ENCODE results near the gene JAZF1.

Gene JAZF1

DNA sequence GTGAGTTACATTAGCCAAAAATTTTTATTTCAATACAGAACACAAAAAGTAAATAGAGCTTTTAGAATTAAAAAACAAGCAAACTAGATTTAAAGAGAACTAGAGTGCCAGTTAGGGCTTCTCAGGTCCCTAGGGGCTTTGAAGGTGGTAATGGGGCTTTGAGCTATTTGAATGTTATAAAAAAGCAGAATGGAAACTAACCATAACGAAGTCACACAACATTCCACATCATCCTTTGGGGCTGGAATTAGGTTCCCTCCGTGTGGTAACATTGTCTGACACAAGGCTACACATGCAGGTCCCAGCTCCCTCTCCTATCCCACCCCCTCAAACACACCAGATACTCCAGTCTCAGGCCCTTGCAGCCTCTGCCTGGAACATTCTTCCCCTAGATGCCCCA lies 15.3 kb downstream of the JAZF1 start:
- H3K9ac ChIP-seq (ENCODE audit: low read length): peak overlapping the region; percentile 60
- H3K27me3 ChIP-seq (ENCODE audit: control insufficient read depth in 1 of 2, insufficient read depth in 1 of 2, low read length in 2 of 2): no peaks in the 10 kb centered on the region
- H2BK15ac ChIP-seq (ENCODE audit: low read depth, poor library complexity, severe bottlenecking): no peak overlapping the region
- peak overlapping the region; percentile 58 for H4K91ac ChIP-seq (ENCODE audit: low read length)
- peaks cover under 1 to 2% of the 10 kb centered on the region in 2 experiments for H3K36me3 ChIP-seq (ENCODE audit: control insufficient read depth in 1 of 2, insufficient read depth in 2 of 2, low read depth in 1 of 2, low read length in 2 of 2)
- H2AFZ ChIP-seq (ENCODE audit: low read depth, low read length): peak overlapping the region; percentile 6
- H2AK5ac ChIP-seq (ENCODE audit: low read length, severe bottlenecking): peak overlapping the region; percentile 97
- peak overlapping the region in 1 of 2 experiments; percentile 72 for H2BK12ac ChIP-seq (ENCODE audit: low read length in 2 of 2)
- H3K14ac ChIP-seq (ENCODE audit: low read length in 2 of 2): no peak overlapping the region
- WGBS: 72% methylated on average over 2 of the region's 2 CpGs
- peak overlapping the region; percentile 87 for H3K27ac ChIP-seq (ENCODE audit: low read length, poor library complexity, severe bottlenecking)
- peak overlapping the region; percentile 47 for H2BK5ac ChIP-seq (ENCODE audit: low read depth, low read length, poor library complexity, severe bottlenecking)
- H3K4me3 ChIP-seq (ENCODE audit: insufficient read depth in 1 of 2, low read depth in 1 of 2, low read length in 2 of 2): no peak overlapping the region
- DNase-seq: peak; percentile 26
- peak overlapping the region; percentile 38 to 71 for H3K18ac ChIP-seq (ENCODE audit: low read depth in 1 of 2, low read length in 2 of 2)
- peak overlapping the region; percentile 35 to 68 for H3K4ac ChIP-seq (ENCODE audit: low read depth in 1 of 2, low read length in 2 of 2)
- no peak overlapping the region for H4K8ac ChIP-seq (ENCODE audit: low read length)
- H3K23ac ChIP-seq (ENCODE audit: low read length in 2 of 2): peak overlapping the region in 1 of 2 experiments; percentile 50
- no peaks in the 10 kb centered on the region for H3K9me3 ChIP-seq (ENCODE audit: control insufficient read depth, low read length)
- peaks cover 16% of the 10 kb centered on the region for H3K79me1 ChIP-seq (replicated peaks; ENCODE audit: low read length, poor library complexity, severe bottlenecking)
- no peak overlapping the region for H2BK120ac ChIP-seq (ENCODE audit: low read depth, low read length)
- no peak overlapping the region for H3K4me2 ChIP-seq (ENCODE audit: low read length, poor library complexity, severe bottlenecking)
- peaks cover 15% of the 10 kb centered on the region for H3K4me1 ChIP-seq (ENCODE audit: control insufficient read depth, insufficient read depth, low read depth, low read length)

DNA sequence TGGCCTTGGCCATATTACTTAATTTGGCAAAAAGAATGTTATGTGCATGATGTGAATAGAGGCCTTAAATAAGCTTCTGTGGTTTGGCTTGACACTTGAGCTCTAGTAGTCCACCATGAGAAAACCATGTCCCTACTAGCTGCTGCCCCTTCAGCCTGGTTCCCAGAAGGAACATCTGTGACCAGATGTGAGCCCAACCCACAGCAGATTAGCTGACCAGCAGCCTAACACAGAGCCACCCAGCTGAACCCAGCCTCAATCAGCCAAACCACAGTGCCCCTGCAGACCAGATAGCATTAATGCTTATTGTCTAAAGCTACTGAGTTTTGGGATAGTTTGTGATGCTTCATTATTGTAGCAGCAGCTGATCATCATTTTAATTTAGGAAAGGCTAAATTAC lies 16.6 kb downstream of the JAZF1 start:
- Histone ChIP-seq H2BK15ac (ENCODE audit: low read depth, poor library complexity, severe bottlenecking) (no peak overlapping the region), H2AK5ac (ENCODE audit: low read length, severe bottlenecking) (peak overlapping the region; percentile 90), H4K91ac (ENCODE audit: low read length) (peak overlapping the region; percentile 44), H3K27me3 (ENCODE audit: control insufficient read depth in 1 of 2, insufficient read depth in 1 of 2, low read length in 2 of 2) (no peaks in the 10 kb centered on the region), H3K9me3 (ENCODE audit: control insufficient read depth, low read length) (no peaks in the 10 kb centered on the region), H3K4ac (ENCODE audit: low read depth in 1 of 2, low read length in 2 of 2) (no peak overlapping the region), H4K8ac (ENCODE audit: low read length) (peak overlapping the region; percentile 57), H2BK12ac (ENCODE audit: low read length in 2 of 2) (no peak overlapping the region), H3K23ac (ENCODE audit: low read length in 2 of 2) (no peak overlapping the region), H2AFZ (ENCODE audit: low read depth, low read length) (no peak overlapping the region), H2BK5ac (ENCODE audit: low read depth, low read length, poor library complexity, severe bottlenecking) (no peak overlapping the region), H3K9ac (ENCODE audit: low read length) (no peak overlapping the region), H3K4me2 (ENCODE audit: low read length, poor library complexity, severe bottlenecking) (no peak overlapping the region), H3K27ac (ENCODE audit: low read length, poor library complexity, severe bottlenecking) (no peak overlapping the region), H2BK120ac (ENCODE audit: low read depth, low read length) (no peak overlapping the region), H3K14ac (ENCODE audit: low read length in 2 of 2) (no peak overlapping the region), H3K4me3 (ENCODE audit: insufficient read depth in 1 of 2, low read depth in 1 of 2, low read length in 2 of 2) (no peak overlapping the region), H3K36me3 (ENCODE audit: control insufficient read depth in 1 of 2, insufficient read depth in 2 of 2, low read depth in 1 of 2, low read length in 2 of 2) (peaks cover 0 to 4% of the 10 kb centered on the region in 2 experiments), H3K4me1 (ENCODE audit: control insufficient read depth, insufficient read depth, low read depth, low read length) (peaks cover 20% of the 10 kb centered on the region), H3K18ac (ENCODE audit: low read depth in 1 of 2, low read length in 2 of 2) (peak overlapping the region in 1 of 2 experiments; percentile 13), H3K79me1 (replicated peaks; ENCODE audit: low read length, poor library complexity, severe bottlenecking) (peaks cover 16% of the 10 kb centered on the region)
- DNase-seq: peak; percentile 59

DNA sequence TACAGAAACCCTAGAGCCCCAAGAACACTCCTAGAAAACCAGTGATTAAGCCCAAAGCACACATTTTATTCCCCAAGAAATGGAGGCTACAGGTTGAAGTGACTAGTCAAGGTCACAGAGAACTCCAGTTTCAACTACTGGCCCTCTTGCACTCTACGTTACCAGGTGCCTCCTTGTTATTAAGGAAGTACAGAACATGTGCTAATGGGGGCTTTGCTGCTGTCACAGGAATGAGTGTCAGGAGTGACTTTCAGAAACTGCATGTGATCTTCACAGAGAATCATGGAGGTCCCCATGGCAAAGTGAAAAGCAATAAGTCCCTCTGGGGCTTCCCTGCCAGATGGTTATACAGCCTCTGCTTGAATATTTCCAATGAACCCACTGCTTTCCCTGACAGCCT lies 19.3 kb downstream of the JAZF1 start:
- Histone ChIP-seq H3K4ac (ENCODE audit: low read depth in 1 of 2, low read length in 2 of 2) (peak overlapping the region in 1 of 2 experiments; percentile 37), H3K36me3 (ENCODE audit: control insufficient read depth in 1 of 2, insufficient read depth in 2 of 2, low read depth in 1 of 2, low read length in 2 of 2) (peaks cover 0 to 4% of the 10 kb centered on the region in 2 experiments), H3K27ac (ENCODE audit: low read length, poor library complexity, severe bottlenecking) (peak overlapping the region; percentile 86), H3K9ac (ENCODE audit: low read length) (no peak overlapping the region), H3K9me3 (ENCODE audit: control insufficient read depth, low read length) (no peaks in the 10 kb centered on the region), H3K14ac (ENCODE audit: low read length in 2 of 2) (no peak overlapping the region), H3K27me3 (ENCODE audit: control insufficient read depth in 1 of 2, insufficient read depth in 1 of 2, low read length in 2 of 2) (no peaks in the 10 kb centered on the region), H2BK15ac (ENCODE audit: low read depth, poor library complexity, severe bottlenecking) (no peak overlapping the region), H3K23ac (ENCODE audit: low read length in 2 of 2) (no peak overlapping the region), H2BK12ac (ENCODE audit: low read length in 2 of 2) (peak overlapping the region in 1 of 2 experiments; percentile 51), H2AFZ (ENCODE audit: low read depth, low read length) (no peak overlapping the region), H3K79me1 (replicated peaks; ENCODE audit: low read length, poor library complexity, severe bottlenecking) (peaks cover 34% of the 10 kb centered on the region), H2BK5ac (ENCODE audit: low read depth, low read length, poor library complexity, severe bottlenecking) (peak overlapping the region; percentile 60), H3K4me2 (ENCODE audit: low read length, poor library complexity, severe bottlenecking) (no peak overlapping the region), H2BK120ac (ENCODE audit: low read depth, low read length) (no peak overlapping the region), H3K18ac (ENCODE audit: low read depth in 1 of 2, low read length in 2 of 2) (peak overlapping the region in 1 of 2 experiments; percentile 45), H3K4me1 (ENCODE audit: control insufficient read depth, insufficient read depth, low read depth, low read length) (peaks cover 23% of the 10 kb centered on the region), H2AK5ac (ENCODE audit: low read length, severe bottlenecking) (peak overlapping the region; percentile 50), H3K4me3 (ENCODE audit: insufficient read depth in 1 of 2, low read depth in 1 of 2, low read length in 2 of 2) (no peak overlapping the region), H4K8ac (ENCODE audit: low read length) (no peak overlapping the region), H4K91ac (ENCODE audit: low read length) (peak overlapping the region; percentile 25)
- 78% methylated on average over 1 of the region's 1 CpG for WGBS
- no peak for DNase-seq

DNA sequence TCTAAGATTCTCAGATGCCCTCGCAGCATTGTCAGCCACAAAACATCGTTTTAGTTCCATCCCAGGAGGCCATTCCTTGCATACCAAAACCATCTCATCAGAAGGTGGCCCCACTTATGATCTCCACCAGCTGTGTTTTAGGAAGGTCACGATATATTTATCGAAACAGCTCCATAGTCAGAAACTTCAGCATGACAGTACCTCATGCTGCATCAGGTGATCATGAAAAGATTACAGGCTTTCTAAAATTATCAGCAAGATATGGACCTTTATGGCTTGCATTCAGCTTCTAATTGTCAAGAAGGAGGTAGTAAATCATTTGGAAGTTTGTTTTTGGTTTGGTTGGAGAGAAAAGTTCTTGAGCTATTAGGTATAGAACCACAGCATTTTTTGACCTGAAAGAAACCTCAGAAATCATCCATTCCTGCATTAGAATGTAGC lies 20.0 kb downstream of the JAZF1 start:
- Histone ChIP-seq H3K27me3 (ENCODE audit: control insufficient read depth in 1 of 2, insufficient read depth in 1 of 2, low read length in 2 of 2) (no peaks in the 10 kb centered on the region), H2BK12ac (ENCODE audit: low read length in 2 of 2) (no peak overlapping the region), H2AK5ac (ENCODE audit: low read length, severe bottlenecking) (no peak overlapping the region), H2BK5ac (ENCODE audit: low read depth, low read length, poor library complexity, severe bottlenecking) (peak overlapping the region; percentile 20), H3K9ac (ENCODE audit: low read length) (no peak overlapping the region), H2AFZ (ENCODE audit: low read depth, low read length) (no peak overlapping the region), H2BK15ac (ENCODE audit: low read depth, poor library complexity, severe bottlenecking) (no peak overlapping the region), H3K4me2 (ENCODE audit: low read length, poor library complexity, severe bottlenecking) (no peak overlapping the region), H3K79me1 (replicated peaks; ENCODE audit: low read length, poor library complexity, severe bottlenecking) (peaks cover 34% of the 10 kb centered on the region), H3K36me3 (ENCODE audit: control insufficient read depth in 1 of 2, insufficient read depth in 2 of 2, low read depth in 1 of 2, low read length in 2 of 2) (peaks cover 0 to 4% of the 10 kb centered on the region in 2 experiments), H3K14ac (ENCODE audit: low read length in 2 of 2) (no peak overlapping the region), H3K18ac (ENCODE audit: low read depth in 1 of 2, low read length in 2 of 2) (peak overlapping the region in 1 of 2 experiments; percentile 89), H3K4me1 (ENCODE audit: control insufficient read depth, insufficient read depth, low read depth, low read length) (peaks cover 26% of the 10 kb centered on the region), H3K4ac (ENCODE audit: low read depth in 1 of 2, low read length in 2 of 2) (peak overlapping the region in 1 of 2 experiments; percentile 75), H3K9me3 (ENCODE audit: control insufficient read depth, low read length) (no peaks in the 10 kb centered on the region), H4K91ac (ENCODE audit: low read length) (no peak overlapping the region), H3K4me3 (ENCODE audit: insufficient read depth in 1 of 2, low read depth in 1 of 2, low read length in 2 of 2) (no peak overlapping the region), H3K27ac (ENCODE audit: low read length, poor library complexity, severe bottlenecking) (peak overlapping the region; percentile 90), H2BK120ac (ENCODE audit: low read depth, low read length) (no peak overlapping the region), H4K8ac (ENCODE audit: low read length) (no peak overlapping the region), H3K23ac (ENCODE audit: low read length in 2 of 2) (no peak overlapping the region)
- WGBS: 1% methylated on average over 3 of the region's 4 CpGs
- peak; percentile 61 for DNase-seq
